DND-41 (cell line): ENCODE data around the gene ARHGAP28.
"Not testable (repeated sequence)": the region's sequence is repeated elsewhere in the genome, so short reads cannot be mapped to it uniquely, and the experiment has no call there.

ENCODE experiments used
- ATAC-seq: fragments of 200-7000 bp; cut with Tn5 transposase; 3 replicates; pipeline ENCODE4 v1.9.1; 2021; ENCODE audit warnings: low read depth; ENCODE audit not compliant: insufficient read depth
- DNase-seq: peaks from one replicate; pipeline ENCODE4 v3.0.0-alpha.2; 2020
- H2AFZ ChIP-seq: 2 replicates; pipeline ENCODE4 v1.6.0; 2012; ENCODE audit warnings: low read depth, low read length
- H3K27ac ChIP-seq: 2 replicates; pipeline ENCODE4 v1.5.1; 2012; ENCODE audit warnings: low read length, inconsistent platforms
- H3K27me3 ChIP-seq: fragments of 200-600 bp; sonication (generic); 2 replicates; pipeline ENCODE4 v1.6.0; 2012; ENCODE audit warnings: low read length, mild to moderate bottlenecking, inconsistent platforms; ENCODE audit not compliant: insufficient read depth, poor library complexity
- H3K36me3 ChIP-seq: 2 replicates; pipeline ENCODE4 v1.5.1; 2012; ENCODE audit warnings: low read length, inconsistent platforms; ENCODE audit not compliant: insufficient read depth
- H3K4me1 ChIP-seq: 2 replicates; pipeline ENCODE4 v1.5.1; 2012; ENCODE audit warnings: mild to moderate bottlenecking, low read length; ENCODE audit not compliant: insufficient read depth
- H3K4me2 ChIP-seq: 2 replicates; pipeline ENCODE4 v1.6.0; 2012; ENCODE audit warnings: mild to moderate bottlenecking, moderate library complexity, low read length, inconsistent platforms; ENCODE audit not compliant: insufficient read depth
- H3K4me3 ChIP-seq, 2 experiments: fragments of 200-600 bp in 1 of 2; shearing (Covaris generic) in 1 of 2; 2 replicates each; pipeline ENCODE4 v1.5.1; 2012 to 2016; ENCODE audit warnings: inconsistent platforms in 2 of 2, low read length in 2 of 2, mild to moderate bottlenecking in 2 of 2, low read depth in 1 of 2, moderate library complexity in 1 of 2
- H3K79me2 ChIP-seq: 2 replicates; pipeline ENCODE4 v1.6.0; 2012; ENCODE audit warnings: low read length, inconsistent platforms; ENCODE audit not compliant: insufficient read depth
- H3K9ac ChIP-seq: 2 replicates; pipeline ENCODE4 v1.6.0; 2012; ENCODE audit warnings: low read depth, mild to moderate bottlenecking, inconsistent platforms, low read length, moderate library complexity
- H3K9me3 ChIP-seq: 2 replicates; pipeline ENCODE4 v1.5.1; 2012; ENCODE audit warnings: low read length, moderate library complexity, mild to moderate bottlenecking, inconsistent platforms; ENCODE audit not compliant: insufficient read depth, severe bottlenecking
- H4K20me1 ChIP-seq: 2 replicates; pipeline ENCODE4 v1.6.0; 2012; ENCODE audit warnings: low read length; ENCODE audit not compliant: insufficient read depth
- EZH2 ChIP-seq: IDR thresholded peaks from 3 replicates; pipeline ENCODE4 v1.6.1; 2012; ENCODE audit warnings: borderline replicate concordance, low read depth, mild to moderate bottlenecking, moderate library complexity, low read length, inconsistent platforms; ENCODE audit not compliant: severe bottlenecking
- TF ChIP-seq, protein P1 (sequence below): IDR thresholded peaks from 2 replicates; pipeline ENCODE4 v1.5.1; 2012; ENCODE audit warnings: borderline replicate concordance, low read length, moderate library complexity, mild to moderate bottlenecking; ENCODE audit not compliant: poor library complexity, severe bottlenecking; ENCODE audit errors: extremely low read depth

ARHGAP28 gene

DNA sequence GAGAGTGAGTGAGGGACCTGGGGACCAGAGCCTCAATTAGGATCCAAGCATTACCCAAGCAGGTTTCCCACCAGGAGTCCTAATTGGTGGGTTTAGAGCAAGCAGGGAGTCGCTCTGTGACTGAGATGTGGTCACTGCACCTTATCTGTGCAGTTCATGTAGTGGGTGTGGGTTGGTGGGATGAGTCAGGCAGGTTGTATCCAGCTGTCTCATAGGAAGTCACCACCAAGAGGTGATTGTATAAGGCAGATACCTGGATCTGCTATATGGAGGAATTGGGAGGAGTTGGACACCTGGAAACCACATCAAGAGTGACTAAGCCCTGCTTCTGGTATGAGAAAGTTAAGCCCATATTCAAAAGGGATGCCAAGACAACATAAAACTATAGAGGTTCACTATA lies 106.8 kb downstream of the ARHGAP28 start:
- no peak overlapping the region for H3K4me2 ChIP-seq
- TF ChIP-seq, protein P1, sequence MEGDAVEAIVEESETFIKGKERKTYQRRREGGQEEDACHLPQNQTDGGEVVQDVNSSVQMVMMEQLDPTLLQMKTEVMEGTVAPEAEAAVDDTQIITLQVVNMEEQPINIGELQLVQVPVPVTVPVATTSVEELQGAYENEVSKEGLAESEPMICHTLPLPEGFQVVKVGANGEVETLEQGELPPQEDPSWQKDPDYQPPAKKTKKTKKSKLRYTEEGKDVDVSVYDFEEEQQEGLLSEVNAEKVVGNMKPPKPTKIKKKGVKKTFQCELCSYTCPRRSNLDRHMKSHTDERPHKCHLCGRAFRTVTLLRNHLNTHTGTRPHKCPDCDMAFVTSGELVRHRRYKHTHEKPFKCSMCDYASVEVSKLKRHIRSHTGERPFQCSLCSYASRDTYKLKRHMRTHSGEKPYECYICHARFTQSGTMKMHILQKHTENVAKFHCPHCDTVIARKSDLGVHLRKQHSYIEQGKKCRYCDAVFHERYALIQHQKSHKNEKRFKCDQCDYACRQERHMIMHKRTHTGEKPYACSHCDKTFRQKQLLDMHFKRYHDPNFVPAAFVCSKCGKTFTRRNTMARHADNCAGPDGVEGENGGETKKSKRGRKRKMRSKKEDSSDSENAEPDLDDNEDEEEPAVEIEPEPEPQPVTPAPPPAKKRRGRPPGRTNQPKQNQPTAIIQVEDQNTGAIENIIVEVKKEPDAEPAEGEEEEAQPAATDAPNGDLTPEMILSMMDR: no peak
- TF ChIP-seq EZH2: no peak

DNA sequence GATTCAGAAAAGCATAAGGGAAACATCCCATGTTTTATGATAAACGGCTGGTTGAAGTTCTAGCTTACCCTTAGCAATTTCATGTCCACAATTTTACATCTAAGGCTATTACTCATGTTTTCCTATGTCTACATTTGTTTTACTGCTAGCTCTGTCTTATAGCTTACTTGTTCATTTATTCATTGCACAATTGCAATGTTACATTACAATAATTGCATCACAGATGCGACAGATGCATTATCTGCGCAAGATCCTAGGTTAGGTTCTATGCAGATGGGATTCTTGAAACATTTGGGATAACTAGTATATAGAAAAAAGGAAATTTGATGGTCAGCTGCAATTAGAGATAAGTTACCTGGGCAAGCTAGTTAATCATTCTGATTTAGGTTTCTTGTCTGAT lies 108.4 kb downstream of the ARHGAP28 start:
- ATAC-seq: no peak
- DNase-seq: no peak

More for the DNA sequence above, 106.8 kb downstream of the ARHGAP28 start:
- Histone ChIP-seq H3K36me3 (no peaks in the 10 kb centered on the region), H3K79me2 (no peaks in the 10 kb centered on the region), H2AFZ (no peak overlapping the region), H3K4me1 (no peaks in the 10 kb centered on the region), H3K4me3 (no peak overlapping the region), H4K20me1 (no peaks in the 10 kb centered on the region), H3K27ac (no peak overlapping the region), H3K9ac (no peak overlapping the region), H3K9me3 (no peaks in the 10 kb centered on the region), H3K27me3 (no peaks in the 10 kb centered on the region)
- no peak for DNase-seq
- no peak for ATAC-seq

DNA sequence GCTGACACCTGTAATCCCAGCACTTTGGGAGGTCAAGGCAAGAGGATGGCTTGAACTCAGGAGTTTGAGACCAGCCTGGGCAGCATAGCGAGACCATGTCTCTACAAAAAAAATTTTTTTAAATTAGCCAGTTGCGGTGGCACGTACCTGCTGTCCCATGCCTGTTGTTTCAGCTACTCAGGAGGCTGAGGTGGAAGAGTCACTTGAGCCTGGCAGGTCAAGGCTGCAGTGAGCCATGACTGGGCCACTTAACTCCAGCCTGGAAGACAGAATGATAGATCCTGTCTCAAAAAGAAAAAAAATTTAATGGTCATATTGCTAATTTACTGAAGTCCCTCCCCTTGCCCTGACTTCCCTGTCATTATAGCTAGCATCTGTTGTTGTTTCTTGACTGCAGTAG lies 112.6 kb downstream of the ARHGAP28 start:
- Histone ChIP-seq H3K4me3 (no peak overlapping the region), H3K4me2 (no peak overlapping the region), H3K79me2 (no peaks in the 10 kb centered on the region), H3K9me3 (no peaks in the 10 kb centered on the region), H3K36me3 (no peaks in the 10 kb centered on the region), H3K9ac (no peak overlapping the region), H3K27ac (no peak overlapping the region), H4K20me1 (no peaks in the 10 kb centered on the region), H3K4me1 (no peaks in the 10 kb centered on the region), H3K27me3 (no peaks in the 10 kb centered on the region), H2AFZ (no peak overlapping the region)
- TF ChIP-seq, protein P1: no peak
- TF ChIP-seq EZH2: no peak
- no peak for DNase-seq
- ATAC-seq: no peak

More for the DNA sequence above, 108.4 kb downstream of the ARHGAP28 start:
- H3K27ac ChIP-seq: no peak overlapping the region
- no peak for TF ChIP-seq EZH2
- TF ChIP-seq, protein P1: no peak
- no peaks in the 10 kb centered on the region for H3K27me3 ChIP-seq
- H3K79me2 ChIP-seq: no peaks in the 10 kb centered on the region
- H3K4me1 ChIP-seq: no peaks in the 10 kb centered on the region
- H4K20me1 ChIP-seq: no peaks in the 10 kb centered on the region
- H3K36me3 ChIP-seq: no peaks in the 10 kb centered on the region
- no peaks in the 10 kb centered on the region for H3K9me3 ChIP-seq
- no peak overlapping the region for H2AFZ ChIP-seq
- no peak overlapping the region for H3K4me3 ChIP-seq
- H3K9ac ChIP-seq: no peak overlapping the region
- no peak overlapping the region for H3K4me2 ChIP-seq

- Histone ChIP-seq H3K27ac (no peak overlapping the region), H3K9me3 (no peaks in the 10 kb centered on the region), H3K4me1 (no peaks in the 10 kb centered on the region), H3K36me3 (no peaks in the 10 kb centered on the region), H3K27me3 (no peaks in the 10 kb centered on the region), H2AFZ (no peak overlapping the region), H3K4me2 (no peak overlapping the region), H4K20me1 (no peaks in the 10 kb centered on the region), H3K79me2 (no peaks in the 10 kb centered on the region), H3K4me3 (no peak overlapping the region), H3K9ac (no peak overlapping the region)
- TF ChIP-seq, protein P1: no peak
- no peak for TF ChIP-seq EZH2
- ATAC-seq: no peak
- DNase-seq: no peak
Measured at GRCh38 chr18:6843308-6843707, 113.8 kb downstream of the ARHGAP28 start.

GRCh38 chr18:6845521-6845920 lies 116.0 kb downstream of the ARHGAP28 start:
- not testable (repeated sequence) for H3K4me1 ChIP-seq, H3K4me3 ChIP-seq, H3K27me3 ChIP-seq, H3K9ac ChIP-seq, H3K79me2 ChIP-seq, H2AFZ ChIP-seq, H4K20me1 ChIP-seq, H3K36me3 ChIP-seq, H3K4me2 ChIP-seq, H3K9me3 ChIP-seq, H3K27ac ChIP-seq, ATAC-seq, DNase-seq
